C4-2B (cell line): ENCODE measurements around the gene TMEM134.
A peak's percentile ranks its signal among the peaks of the same experiment; 100 is the strongest.

Experiments
- H3K27ac ChIP-seq: fragments of 450-650 bp; 2 replicates; pipeline ENCODE4 v1.5.1; 2017
- ZFX ChIP-seq: fragments of 450-650 bp; IDR thresholded peaks from 2 replicates; pipeline ENCODE4 v1.6.1; 2017
- TF ChIP-seq, protein P1 (sequence below): fragments of 450-650 bp; conservative IDR thresholded peaks from 2 replicates; pipeline ENCODE4 v1.5.1; 2017; ENCODE audit warnings: mild to moderate bottlenecking

Gene TMEM134

DNA sequence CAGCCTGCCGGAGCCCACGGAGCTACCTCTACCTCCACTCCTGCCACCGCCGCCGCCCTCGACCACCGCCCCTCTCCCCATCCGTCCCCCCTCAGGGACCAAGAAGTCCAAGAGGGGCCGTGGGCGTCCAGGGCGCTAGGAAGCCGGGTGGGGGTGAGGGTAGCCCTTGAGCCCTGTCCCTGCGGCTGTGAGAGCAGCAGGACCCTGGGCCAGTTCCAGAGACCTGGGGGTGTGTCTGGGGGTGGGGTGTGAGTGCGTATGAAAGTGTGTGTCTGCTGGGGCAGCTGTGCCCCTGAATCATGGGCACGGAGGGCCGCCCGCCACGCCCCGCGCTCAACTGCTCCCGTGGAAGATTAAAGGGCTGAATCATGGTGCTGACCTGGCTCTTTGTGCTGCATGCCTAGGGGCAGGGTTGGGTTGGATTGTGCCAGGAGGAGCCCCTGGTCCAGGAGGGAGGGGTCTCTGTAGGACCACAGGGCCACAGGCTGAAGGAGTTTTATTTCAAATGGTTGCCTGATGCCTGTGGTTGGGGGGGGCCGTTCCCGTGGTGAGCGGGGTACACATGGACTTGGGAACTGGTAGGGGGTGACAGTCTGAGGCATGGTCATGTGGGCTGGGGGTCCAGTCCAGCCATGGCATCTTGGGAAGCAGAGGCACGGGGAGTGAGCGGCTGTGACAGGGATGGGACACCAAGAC is 33.9 kb downstream of the TMEM134 start:
- no peak overlapping the region for H3K27ac ChIP-seq
- no peak for TF ChIP-seq ZFX
- TF ChIP-seq, protein P1, sequence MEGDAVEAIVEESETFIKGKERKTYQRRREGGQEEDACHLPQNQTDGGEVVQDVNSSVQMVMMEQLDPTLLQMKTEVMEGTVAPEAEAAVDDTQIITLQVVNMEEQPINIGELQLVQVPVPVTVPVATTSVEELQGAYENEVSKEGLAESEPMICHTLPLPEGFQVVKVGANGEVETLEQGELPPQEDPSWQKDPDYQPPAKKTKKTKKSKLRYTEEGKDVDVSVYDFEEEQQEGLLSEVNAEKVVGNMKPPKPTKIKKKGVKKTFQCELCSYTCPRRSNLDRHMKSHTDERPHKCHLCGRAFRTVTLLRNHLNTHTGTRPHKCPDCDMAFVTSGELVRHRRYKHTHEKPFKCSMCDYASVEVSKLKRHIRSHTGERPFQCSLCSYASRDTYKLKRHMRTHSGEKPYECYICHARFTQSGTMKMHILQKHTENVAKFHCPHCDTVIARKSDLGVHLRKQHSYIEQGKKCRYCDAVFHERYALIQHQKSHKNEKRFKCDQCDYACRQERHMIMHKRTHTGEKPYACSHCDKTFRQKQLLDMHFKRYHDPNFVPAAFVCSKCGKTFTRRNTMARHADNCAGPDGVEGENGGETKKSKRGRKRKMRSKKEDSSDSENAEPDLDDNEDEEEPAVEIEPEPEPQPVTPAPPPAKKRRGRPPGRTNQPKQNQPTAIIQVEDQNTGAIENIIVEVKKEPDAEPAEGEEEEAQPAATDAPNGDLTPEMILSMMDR = no peak

DNA sequence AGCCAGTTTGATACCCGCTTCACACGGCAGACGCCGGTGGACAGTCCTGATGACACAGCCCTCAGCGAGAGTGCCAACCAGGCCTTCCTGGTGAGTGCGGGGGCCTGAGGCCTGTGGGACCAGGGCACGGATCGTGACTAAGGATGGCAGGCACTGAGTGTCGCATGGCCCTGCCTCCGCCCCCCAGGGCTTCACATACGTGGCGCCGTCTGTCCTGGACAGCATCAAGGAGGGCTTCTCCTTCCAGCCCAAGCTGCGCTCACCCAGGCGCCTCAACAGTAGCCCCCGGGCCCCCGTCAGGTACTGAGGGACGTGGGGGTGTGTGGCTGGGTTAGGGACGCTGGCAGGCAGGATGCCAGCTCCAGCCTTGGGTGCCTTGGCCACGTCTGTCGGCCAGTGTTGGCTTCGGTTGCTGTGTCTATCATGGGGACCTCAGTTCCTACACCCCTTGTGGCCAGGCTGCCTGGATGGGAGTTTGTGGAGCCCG is 34.6 kb downstream of the TMEM134 start:
- no peak overlapping the region for H3K27ac ChIP-seq
- no peak for TF ChIP-seq ZFX
- TF ChIP-seq, protein P1 = no peak

DNA sequence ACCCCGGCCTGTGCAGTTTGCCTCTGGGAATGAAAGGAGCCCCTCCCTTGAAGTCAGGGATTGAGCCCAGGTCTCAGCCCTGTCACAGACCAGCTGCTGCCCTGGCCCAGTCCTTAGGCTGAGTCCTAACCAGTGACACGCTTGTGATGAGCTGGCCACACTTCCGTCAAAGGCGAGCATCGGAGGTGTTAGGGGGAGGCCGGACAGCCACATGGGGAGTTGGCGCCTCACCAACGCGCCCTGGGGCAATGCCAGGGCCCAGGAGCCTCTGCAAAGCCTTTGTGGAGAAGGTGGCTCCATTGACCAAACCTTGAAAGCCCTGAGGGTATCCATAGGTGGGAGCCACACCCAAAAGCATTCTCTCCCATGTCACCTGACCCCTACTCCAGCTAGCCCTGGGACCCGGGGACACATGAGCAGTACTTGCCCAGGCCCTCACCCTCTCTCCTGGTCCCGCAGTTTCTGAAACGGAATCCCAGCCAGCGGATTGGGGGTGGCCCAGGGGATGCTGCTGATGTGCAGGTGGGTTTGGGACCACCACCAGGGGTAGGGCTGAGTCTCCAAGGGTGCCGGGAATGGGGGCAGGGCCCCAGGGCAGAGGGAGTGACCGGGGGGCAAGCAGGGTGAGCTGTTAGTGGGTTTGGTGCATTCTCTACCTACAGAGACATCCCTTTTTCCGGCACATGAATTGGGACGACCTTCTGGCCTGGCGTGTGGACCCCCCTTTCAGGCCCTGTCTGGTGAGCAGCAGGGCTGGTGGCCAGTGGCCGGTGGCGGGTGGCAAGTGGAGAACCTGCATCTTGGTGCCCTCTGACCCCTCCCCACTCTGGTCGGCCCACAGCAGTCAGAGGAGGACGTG is 35.3 kb downstream of the TMEM134 start:
- TF ChIP-seq, protein P1 = no peak
- no peak for TF ChIP-seq ZFX
- H3K27ac ChIP-seq = no peak overlapping the region

DNA sequence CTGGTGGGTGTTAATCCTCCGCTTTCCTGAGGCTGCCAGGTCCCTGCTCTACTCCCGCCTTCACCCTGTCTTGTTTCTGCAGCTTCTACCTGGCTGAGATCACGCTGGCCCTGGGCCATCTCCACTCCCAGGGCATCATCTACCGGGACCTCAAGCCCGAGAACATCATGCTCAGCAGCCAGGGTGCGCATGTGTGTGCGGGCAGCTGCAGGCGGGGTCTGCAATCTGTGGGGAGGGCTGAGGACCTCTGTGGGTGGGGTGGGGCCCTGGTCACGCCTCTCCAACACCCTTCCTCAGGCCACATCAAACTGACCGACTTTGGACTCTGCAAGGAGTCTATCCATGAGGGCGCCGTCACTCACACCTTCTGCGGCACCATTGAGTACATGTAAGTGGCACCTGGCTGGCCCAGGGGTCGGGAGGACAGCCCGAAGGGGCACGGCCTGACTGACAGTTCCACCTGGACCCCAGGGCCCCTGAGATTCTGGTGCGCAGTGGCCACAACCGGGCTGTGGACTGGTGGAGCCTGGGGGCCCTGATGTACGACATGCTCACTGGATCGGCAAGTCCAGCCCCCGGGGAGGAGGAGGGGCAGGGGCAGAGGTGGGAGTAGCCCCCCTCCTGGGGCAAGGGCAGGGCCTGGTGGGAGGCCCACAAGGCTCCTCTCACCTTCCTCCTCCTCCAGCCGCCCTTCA is 36.2 kb downstream of the TMEM134 start:
- H3K27ac ChIP-seq = no peak overlapping the region
- no peak for TF ChIP-seq ZFX
- TF ChIP-seq, protein P1 = no peak

DNA sequence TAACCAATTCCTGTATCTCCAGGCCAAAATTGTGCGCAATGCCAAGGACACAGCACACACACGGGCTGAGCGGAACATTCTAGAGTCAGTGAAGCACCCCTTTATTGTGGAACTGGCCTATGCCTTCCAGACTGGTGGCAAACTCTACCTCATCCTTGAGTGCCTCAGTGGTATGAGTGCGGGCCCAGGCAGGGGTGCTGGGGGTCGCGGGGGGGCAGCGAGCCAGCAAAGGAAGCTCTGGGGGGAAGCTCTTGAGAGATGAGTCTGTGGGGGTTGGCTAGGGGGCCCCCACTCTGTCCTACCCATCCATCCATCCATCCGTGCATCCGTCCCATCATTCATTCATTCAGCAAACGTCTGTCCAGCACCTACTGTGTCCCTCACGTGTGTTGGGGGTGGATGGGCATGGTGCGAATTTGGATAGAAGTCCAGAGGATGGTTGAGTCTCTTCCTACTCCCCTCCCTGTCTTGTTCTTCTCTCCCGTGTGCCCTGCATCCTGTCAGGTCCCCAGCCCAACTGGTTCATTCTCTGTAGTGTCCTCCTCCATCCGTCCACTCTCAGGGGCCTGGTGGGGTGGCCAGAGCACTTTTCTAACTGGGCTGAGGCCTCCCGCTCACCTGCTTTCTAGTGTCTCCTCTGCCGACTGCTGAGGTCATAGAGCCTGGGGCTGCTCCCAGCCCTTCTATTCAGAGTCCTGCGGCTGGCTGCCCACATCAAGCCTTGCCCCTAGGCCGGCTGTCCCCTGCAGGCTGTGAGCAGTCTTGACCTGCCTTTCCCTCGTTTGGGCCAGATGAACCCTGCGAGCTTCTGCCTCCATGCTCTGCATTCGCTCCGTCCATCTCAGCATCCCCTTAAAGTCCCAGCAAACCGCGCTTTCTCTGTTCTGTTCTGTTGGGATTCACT is 37.5 kb downstream of the TMEM134 start:
- no peak overlapping the region for H3K27ac ChIP-seq
- TF ChIP-seq, protein P1 = no peak
- no peak for TF ChIP-seq ZFX

DNA sequence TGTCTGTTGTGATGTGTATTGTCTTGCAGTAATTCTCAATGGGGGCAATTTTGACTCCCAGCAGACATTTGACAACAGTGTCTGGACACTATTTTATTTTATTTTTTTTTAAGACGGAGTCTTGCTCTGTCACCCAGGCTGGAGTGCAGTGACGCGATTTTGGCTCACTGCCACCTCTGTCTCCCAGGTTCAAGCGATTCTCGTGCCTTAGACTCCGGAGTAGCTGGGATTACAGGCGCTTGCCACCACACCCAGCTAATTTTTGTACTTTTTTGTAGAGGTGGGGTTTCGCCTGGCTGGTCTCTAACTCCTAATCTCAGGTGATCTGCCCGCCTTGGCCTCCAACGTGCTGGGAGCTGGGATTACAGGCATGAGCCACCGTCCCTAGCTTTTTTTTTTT is 39.3 kb downstream of the TMEM134 start:
- H3K27ac ChIP-seq = peak overlapping the region; percentile 86
- no peak for TF ChIP-seq ZFX
- TF ChIP-seq, protein P1 = no peak
